ENCODE data around the gene NEMP1. TPM values are rescaled to one million over a fixed set of nuclear protein-coding genes. Genes with fewer than 3 reads are reported as not detected.
"Not testable (repeated sequence)": the region's sequence is repeated elsewhere in the genome, so short reads cannot be mapped to it uniquely, and the experiment has no call there.

The NEMP1 gene
- total and polyA plus RNA-seq, 4 donors, result 1.4 to 10.9 (median 3.2) TPM

GRCh38 chr12:57025196-57025595 is 53.4 kb downstream of the NEMP1 start (continued):
- TF ChIP-seq, protein P1, sequence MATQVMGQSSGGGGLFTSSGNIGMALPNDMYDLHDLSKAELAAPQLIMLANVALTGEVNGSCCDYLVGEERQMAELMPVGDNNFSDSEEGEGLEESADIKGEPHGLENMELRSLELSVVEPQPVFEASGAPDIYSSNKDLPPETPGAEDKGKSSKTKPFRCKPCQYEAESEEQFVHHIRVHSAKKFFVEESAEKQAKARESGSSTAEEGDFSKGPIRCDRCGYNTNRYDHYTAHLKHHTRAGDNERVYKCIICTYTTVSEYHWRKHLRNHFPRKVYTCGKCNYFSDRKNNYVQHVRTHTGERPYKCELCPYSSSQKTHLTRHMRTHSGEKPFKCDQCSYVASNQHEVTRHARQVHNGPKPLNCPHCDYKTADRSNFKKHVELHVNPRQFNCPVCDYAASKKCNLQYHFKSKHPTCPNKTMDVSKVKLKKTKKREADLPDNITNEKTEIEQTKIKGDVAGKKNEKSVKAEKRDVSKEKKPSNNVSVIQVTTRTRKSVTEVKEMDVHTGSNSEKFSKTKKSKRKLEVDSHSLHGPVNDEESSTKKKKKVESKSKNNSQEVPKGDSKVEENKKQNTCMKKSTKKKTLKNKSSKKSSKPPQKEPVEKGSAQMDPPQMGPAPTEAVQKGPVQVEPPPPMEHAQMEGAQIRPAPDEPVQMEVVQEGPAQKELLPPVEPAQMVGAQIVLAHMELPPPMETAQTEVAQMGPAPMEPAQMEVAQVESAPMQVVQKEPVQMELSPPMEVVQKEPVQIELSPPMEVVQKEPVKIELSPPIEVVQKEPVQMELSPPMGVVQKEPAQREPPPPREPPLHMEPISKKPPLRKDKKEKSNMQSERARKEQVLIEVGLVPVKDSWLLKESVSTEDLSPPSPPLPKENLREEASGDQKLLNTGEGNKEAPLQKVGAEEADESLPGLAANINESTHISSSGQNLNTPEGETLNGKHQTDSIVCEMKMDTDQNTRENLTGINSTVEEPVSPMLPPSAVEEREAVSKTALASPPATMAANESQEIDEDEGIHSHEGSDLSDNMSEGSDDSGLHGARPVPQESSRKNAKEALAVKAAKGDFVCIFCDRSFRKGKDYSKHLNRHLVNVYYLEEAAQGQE (IDR thresholded peaks at IDR 0.05), result no peak
- TF ChIP-seq FOXA1 (IDR thresholded peaks at IDR 0.05), result no peak
- TF ChIP-seq, protein P2, sequence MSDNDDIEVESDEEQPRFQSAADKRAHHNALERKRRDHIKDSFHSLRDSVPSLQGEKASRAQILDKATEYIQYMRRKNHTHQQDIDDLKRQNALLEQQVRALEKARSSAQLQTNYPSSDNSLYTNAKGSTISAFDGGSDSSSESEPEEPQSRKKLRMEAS (IDR thresholded peaks at IDR 0.05), result no peak

GRCh38 chr12:57022324-57022723 is 56.3 kb downstream of the NEMP1 start:
- H3K27me3 ChIP-seq (ENCODE audit: control insufficient read depth in 4 of 4, insufficient read depth in 4 of 4, low read length in 3 of 4); H3K4me3 ChIP-seq (ENCODE audit: low read depth in 1 of 3, low read length in 3 of 3); H3K9me3 ChIP-seq (ENCODE audit: control insufficient read depth in 4 of 4, low read length in 3 of 4); DNase-seq (ENCODE audit: low spot score); H3K4me1 ChIP-seq (ENCODE audit: control insufficient read depth in 4 of 4, insufficient read depth in 4 of 4, low read length in 3 of 4); H3K9ac ChIP-seq (ENCODE audit: low read depth in 1 of 2, low read length in 2 of 2); H3K36me3 ChIP-seq (ENCODE audit: control insufficient read depth in 4 of 4, insufficient read depth in 3 of 4, low read depth in 1 of 4, low read length in 3 of 4); H3K27ac ChIP-seq (ENCODE audit: low read depth in 1 of 2, low read length in 2 of 2): not testable (repeated sequence)
- 92% methylated on average over 5 of the region's 5 CpGs for WGBS

GRCh38 chr12:57019983-57020719 is 58.4 kb downstream of the NEMP1 start:
- Histone ChIP-seq H3K27me3 (ENCODE audit: control insufficient read depth in 4 of 4, insufficient read depth in 4 of 4, low read length in 3 of 4) (no peaks in the 10 kb centered on the region), H3K9ac (ENCODE audit: low read depth in 1 of 2, low read length in 2 of 2) (no peak overlapping the region), H3K36me3 (ENCODE audit: control insufficient read depth in 4 of 4, insufficient read depth in 3 of 4, low read depth in 1 of 4, low read length in 3 of 4) (no peaks in the 10 kb centered on the region), H3K4me3 (ENCODE audit: low read depth in 1 of 3, low read length in 3 of 3) (no peak overlapping the region), H3K27ac (ENCODE audit: low read depth in 1 of 2, low read length in 2 of 2) (no peak overlapping the region), H3K4me1 (ENCODE audit: control insufficient read depth in 4 of 4, insufficient read depth in 4 of 4, low read length in 3 of 4) (no peaks in the 10 kb centered on the region), H3K9me3 (ENCODE audit: control insufficient read depth in 4 of 4, low read length in 3 of 4) (no peaks in the 10 kb centered on the region)
- no peak for TF ChIP-seq RAD21 (IDR thresholded peaks at IDR 0.05)
- no peak for TF ChIP-seq GABPA (IDR thresholded peaks at IDR 0.05 in 1 of 2, conservative IDR thresholded peaks at IDR 0.05 in 1 of 2)
- no peak for TF ChIP-seq HNF4G (IDR thresholded peaks at IDR 0.05)
- TF ChIP-seq FOXA1 (IDR thresholded peaks at IDR 0.05), result no peak
- TF ChIP-seq HNF4A (conservative IDR thresholded peaks at IDR 0.05), result no peak
- TF ChIP-seq, protein P1 (IDR thresholded peaks at IDR 0.05), result no peak
- no peak for TF ChIP-seq YY1 (IDR thresholded peaks at IDR 0.05)
- no peak for TF ChIP-seq JUND (IDR thresholded peaks at IDR 0.05)
- no peak for TF ChIP-seq SP1 (IDR thresholded peaks at IDR 0.05)
- TF ChIP-seq, protein P3, sequence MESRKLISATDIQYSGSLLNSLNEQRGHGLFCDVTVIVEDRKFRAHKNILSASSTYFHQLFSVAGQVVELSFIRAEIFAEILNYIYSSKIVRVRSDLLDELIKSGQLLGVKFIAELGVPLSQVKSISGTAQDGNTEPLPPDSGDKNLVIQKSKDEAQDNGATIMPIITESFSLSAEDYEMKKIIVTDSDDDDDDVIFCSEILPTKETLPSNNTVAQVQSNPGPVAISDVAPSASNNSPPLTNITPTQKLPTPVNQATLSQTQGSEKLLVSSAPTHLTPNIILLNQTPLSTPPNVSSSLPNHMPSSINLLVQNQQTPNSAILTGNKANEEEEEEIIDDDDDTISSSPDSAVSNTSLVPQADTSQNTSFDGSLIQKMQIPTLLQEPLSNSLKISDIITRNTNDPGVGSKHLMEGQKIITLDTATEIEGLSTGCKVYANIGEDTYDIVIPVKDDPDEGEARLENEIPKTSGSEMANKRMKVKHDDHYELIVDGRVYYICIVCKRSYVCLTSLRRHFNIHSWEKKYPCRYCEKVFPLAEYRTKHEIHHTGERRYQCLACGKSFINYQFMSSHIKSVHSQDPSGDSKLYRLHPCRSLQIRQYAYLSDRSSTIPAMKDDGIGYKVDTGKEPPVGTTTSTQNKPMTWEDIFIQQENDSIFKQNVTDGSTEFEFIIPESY (IDR thresholded peaks at IDR 0.05), result no peak
- 93% methylated on average over 9 of the region's 9 CpGs for WGBS
- no peak for DNase-seq (ENCODE audit: low spot score)

All from liver (tissue), 9 donors.